Keratinocyte (primary cell): ENCODE measurements around the gene POLR1H. TPM values are rescaled to one million over a fixed set of nuclear protein-coding genes. Genes with fewer than 3 reads are reported as not detected.

ENCODE experiments used
- DNase-seq: peaks from one replicate; pipeline ENCODE4 v3.0.0-alpha.2; 2011; ENCODE audit warnings: low read depth, missing footprints, low spot score
- FAIRE-seq: peaks from 2 replicates; lab custom pipeline; 2011; peaks lifted over from hg19 to GRCh38; lab: Jason Lieb, UNC
- H2AFZ ChIP-seq: 2 replicates; pipeline ENCODE4 v1.6.0; 2012; ENCODE audit warnings: low read length, control low read depth, inconsistent platforms; ENCODE audit not compliant: control insufficient read depth
- H3K27ac ChIP-seq: 2 replicates; pipeline ENCODE4 v1.5.1; 2011; ENCODE audit warnings: low read length; ENCODE audit not compliant: control insufficient read depth, insufficient read depth
- H3K27me3 ChIP-seq: 3 replicates; pipeline ENCODE4 v1.6.0; 2011; ENCODE audit warnings: low read length; ENCODE audit not compliant: control insufficient read depth, insufficient read depth; ENCODE audit errors: extremely low read depth
- H3K36me3 ChIP-seq, 2 experiments: 2 replicates in 1 of 2; 3 replicates in 1 of 2; pipeline ENCODE4 v1.5.1; 2011; ENCODE audit warnings: low read length in 2 of 2, mild to moderate bottlenecking in 1 of 2; ENCODE audit not compliant: control insufficient read depth in 2 of 2, insufficient read depth in 2 of 2; ENCODE audit errors: extremely low read depth in 1 of 2
- H3K4me1 ChIP-seq: 3 replicates; pipeline ENCODE4 v1.5.1; 2011; ENCODE audit warnings: low read length; ENCODE audit not compliant: control insufficient read depth, insufficient read depth; ENCODE audit errors: extremely low read depth
- H3K4me2 ChIP-seq: 3 replicates; pipeline ENCODE4 v1.6.0; 2011; ENCODE audit warnings: low read depth, low read length; ENCODE audit not compliant: control insufficient read depth, insufficient read depth; ENCODE audit errors: extremely low read depth
- H3K4me3 ChIP-seq, 3 experiments: fragments of 200-600 bp in 1 of 3; sonication (generic) in 1 of 3; 2 replicates in 2 of 3; 3 replicates in 1 of 3; pipeline ENCODE4 v1.5.1; 2011 to 2016; ENCODE audit warnings: low read length in 3 of 3, mild to moderate bottlenecking in 3 of 3, control low read depth in 2 of 3, inconsistent platforms in 1 of 3, low read depth in 1 of 3, mixed read lengths in 1 of 3, mixed run types in 1 of 3, moderate library complexity in 1 of 3; ENCODE audit not compliant: control insufficient read depth in 2 of 3, insufficient read depth in 2 of 3; ENCODE audit errors: extremely low read depth in 1 of 3
- H3K79me2 ChIP-seq: 2 replicates; pipeline ENCODE4 v1.6.0; 2012; ENCODE audit warnings: low read length; ENCODE audit not compliant: control insufficient read depth, insufficient read depth
- H3K9ac ChIP-seq: 3 replicates; pipeline ENCODE4 v1.6.0; 2011; ENCODE audit warnings: low read length; ENCODE audit not compliant: control insufficient read depth, insufficient read depth; ENCODE audit errors: extremely low read depth
- H3K9me1 ChIP-seq: 3 replicates; pipeline ENCODE4 v1.6.0; 2011; ENCODE audit warnings: low read length; ENCODE audit not compliant: control insufficient read depth, insufficient read depth; ENCODE audit errors: extremely low read depth
- H3K9me3 ChIP-seq: 2 replicates; pipeline ENCODE4 v1.5.1; 2012; ENCODE audit warnings: low read depth, low read length; ENCODE audit not compliant: control insufficient read depth
- H4K20me1 ChIP-seq: 3 replicates; pipeline ENCODE4 v1.6.0; 2011; ENCODE audit warnings: low read length; ENCODE audit not compliant: control insufficient read depth, insufficient read depth; ENCODE audit errors: extremely low read depth
- EZH2 ChIP-seq: IDR thresholded peaks from one replicate; pipeline ENCODE4 v1.6.1; 2012; ENCODE audit warnings: inconsistent platforms, mild to moderate bottlenecking, low read length, moderate library complexity
- dilution Hi-C: fragments of 300-500 bp; cut with MboI; formaldehyde crosslinking; loops from one replicate; pipeline ENCODE4 v1.7.0; 2020; ENCODE audit warnings: low sequenced_read_pairs; ENCODE audit not compliant: extremely low pct_ligation_motif_present
- polyA plus RNA-seq, 5 experiments: library from polyadenylated mRNA; depleted of rRNA in 3 of 5; stranded (reverse) in 3 of 5; stranded (forward) in 1 of 5; unstranded in 1 of 5; fragments of >200 nt; gene quantifications; 1 replicate in 1 of 5; 2 replicates in 3 of 5; 3 replicates in 1 of 5; pipeline versions ENCODE4 v1.2.1 to v1.2.3, GENCODE V29; 2011 to 2012; ENCODE audit warnings: missing spikeins in 2 of 5, low read depth in 1 of 5, low replicate concordance in 1 of 5
- TF ChIP-seq, protein P1 (sequence below), 3 experiments: IDR thresholded peaks in 1 of 3; conservative IDR thresholded peaks in 1 of 3; optimal IDR thresholded peaks in 1 of 3; 2 replicates in 2 of 3; 3 replicates in 1 of 3; pipeline versions ENCODE3 to v1.5.1; 2011; ENCODE audit warnings: low read length in 3 of 3, mild to moderate bottlenecking in 3 of 3, moderate library complexity in 2 of 3, control low read depth in 1 of 3, inconsistent platforms in 1 of 3; ENCODE audit not compliant: insufficient read depth in 2 of 3; ENCODE audit errors: extremely low read depth in 1 of 3

Gene POLR1H
- polyA plus RNA-seq, 1 donor (not counting 4 experiments of a cell fraction or from before 2014, with no cell fraction given) = 28.8 TPM

DNA sequence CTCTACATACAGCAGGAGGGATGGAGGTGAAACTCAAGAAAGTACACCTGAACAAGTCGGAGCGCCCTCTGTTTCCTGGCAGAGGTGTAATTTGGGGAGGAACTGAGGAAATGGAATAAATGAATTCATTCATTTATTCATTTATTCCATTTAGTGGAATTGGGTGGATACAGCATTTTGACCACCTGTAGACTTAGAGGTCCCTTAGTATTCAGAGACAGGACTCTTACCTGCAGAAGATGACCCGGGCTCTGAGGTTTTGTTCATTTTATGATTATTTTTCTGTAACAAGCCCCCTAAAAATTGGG is 42.8 kb downstream of the POLR1H start:
- H3K4me1 ChIP-seq = peaks cover 34% of the 10 kb centered on the region
- no peaks in the 10 kb centered on the region for H4K20me1 ChIP-seq
- no peak for FAIRE-seq
- no peaks in the 10 kb centered on the region for H3K79me2 ChIP-seq
- DNase-seq = no peak
- peak overlapping the region; percentile 92 for H2AFZ ChIP-seq
- no peaks in the 10 kb centered on the region for H3K36me3 ChIP-seq
- H3K9me1 ChIP-seq = no peaks in the 10 kb centered on the region
- H3K9ac ChIP-seq = peak overlapping the region; percentile 17
- H3K9me3 ChIP-seq = no peaks in the 10 kb centered on the region
- dilution Hi-C loops = no loop called here
- no peaks in the 10 kb centered on the region for H3K27me3 ChIP-seq
- H3K4me3 ChIP-seq = peak overlapping the region; percentile 29 to 63 (median 52)
- peak overlapping the region; percentile 99 for H3K4me2 ChIP-seq
- TF ChIP-seq EZH2 = no peak
- TF ChIP-seq, protein P1, sequence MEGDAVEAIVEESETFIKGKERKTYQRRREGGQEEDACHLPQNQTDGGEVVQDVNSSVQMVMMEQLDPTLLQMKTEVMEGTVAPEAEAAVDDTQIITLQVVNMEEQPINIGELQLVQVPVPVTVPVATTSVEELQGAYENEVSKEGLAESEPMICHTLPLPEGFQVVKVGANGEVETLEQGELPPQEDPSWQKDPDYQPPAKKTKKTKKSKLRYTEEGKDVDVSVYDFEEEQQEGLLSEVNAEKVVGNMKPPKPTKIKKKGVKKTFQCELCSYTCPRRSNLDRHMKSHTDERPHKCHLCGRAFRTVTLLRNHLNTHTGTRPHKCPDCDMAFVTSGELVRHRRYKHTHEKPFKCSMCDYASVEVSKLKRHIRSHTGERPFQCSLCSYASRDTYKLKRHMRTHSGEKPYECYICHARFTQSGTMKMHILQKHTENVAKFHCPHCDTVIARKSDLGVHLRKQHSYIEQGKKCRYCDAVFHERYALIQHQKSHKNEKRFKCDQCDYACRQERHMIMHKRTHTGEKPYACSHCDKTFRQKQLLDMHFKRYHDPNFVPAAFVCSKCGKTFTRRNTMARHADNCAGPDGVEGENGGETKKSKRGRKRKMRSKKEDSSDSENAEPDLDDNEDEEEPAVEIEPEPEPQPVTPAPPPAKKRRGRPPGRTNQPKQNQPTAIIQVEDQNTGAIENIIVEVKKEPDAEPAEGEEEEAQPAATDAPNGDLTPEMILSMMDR (optimal IDR thresholded peaks at IDR 0.05 in 1 of 3, IDR thresholded peaks at IDR 0.05 in 1 of 3, conservative IDR thresholded peaks at IDR 0.05 in 1 of 3; ENCODE audit: extremely low read depth in 1 of 3, insufficient read depth in 2 of 3, low read length in 3 of 3) = peak in 1 of 3 experiments; percentile 29
- no peak overlapping the region for H3K27ac ChIP-seq

DNA sequence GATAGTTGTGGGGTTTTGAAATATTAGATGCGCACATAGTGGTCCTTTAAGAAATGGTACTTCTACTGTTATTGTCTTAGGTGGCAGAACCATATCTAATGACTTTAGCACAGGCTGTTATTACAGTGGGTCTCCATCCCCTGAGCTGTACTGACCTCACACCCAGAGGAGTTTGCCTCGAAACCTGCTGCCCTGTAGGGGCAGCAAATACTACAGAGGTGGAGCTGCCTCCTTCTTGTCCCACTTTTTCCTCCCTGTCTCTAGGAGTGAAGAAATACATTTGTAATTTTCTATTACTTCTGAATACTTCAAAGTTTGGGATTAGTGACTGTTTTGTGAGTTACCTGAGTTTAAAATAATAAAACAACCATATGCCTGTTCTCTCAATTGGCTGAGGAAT is 43.6 kb downstream of the POLR1H start:
- no peaks in the 10 kb centered on the region for H3K79me2 ChIP-seq
- H3K4me1 ChIP-seq = peaks cover 34% of the 10 kb centered on the region

More for the DNA sequence above, 43.6 kb downstream of the POLR1H start:
- no peak overlapping the region for H3K4me3 ChIP-seq
- H3K9me1 ChIP-seq = no peaks in the 10 kb centered on the region
- H3K27ac ChIP-seq = no peak overlapping the region
- H3K36me3 ChIP-seq = no peaks in the 10 kb centered on the region
- FAIRE-seq (no peak), DNase-seq (no peak)
- TF ChIP-seq, protein P1 (optimal IDR thresholded peaks at IDR 0.05 in 1 of 3, IDR thresholded peaks at IDR 0.05 in 1 of 3, conservative IDR thresholded peaks at IDR 0.05 in 1 of 3; ENCODE audit: extremely low read depth in 1 of 3, insufficient read depth in 2 of 3, low read length in 3 of 3) = no peak
- TF ChIP-seq EZH2 = no peak
- dilution Hi-C loops = no loop called here
- H3K27me3 ChIP-seq = no peaks in the 10 kb centered on the region
- H3K4me2 ChIP-seq = no peak overlapping the region
- H4K20me1 ChIP-seq = no peaks in the 10 kb centered on the region
- no peaks in the 10 kb centered on the region for H3K9me3 ChIP-seq
- no peak overlapping the region for H3K9ac ChIP-seq
- no peak overlapping the region for H2AFZ ChIP-seq
